Bronchial epithelial cell (primary cell): ENCODE measurements around the gene EIF4G3. TPM values are rescaled to one million over a fixed set of nuclear protein-coding genes. Genes with fewer than 3 reads are reported as not detected.

ENCODE experiments used
- DNase-seq: peaks from one replicate; pipeline ENCODE4 v3.0.0-alpha.2; 2010; ENCODE audit warnings: low read depth
- FAIRE-seq: peaks from 2 replicates; lab custom pipeline; 2011; peaks lifted over from hg19 to GRCh38; lab: Jason Lieb, UNC
- H3K27me3 ChIP-seq: 2 replicates; pipeline ENCODE4 v1.5.1; 2011; ENCODE audit warnings: low read length; ENCODE audit not compliant: control insufficient read depth, insufficient read depth
- H3K36me3 ChIP-seq: 2 replicates; pipeline ENCODE4 v1.5.1; 2011; ENCODE audit warnings: low read length; ENCODE audit not compliant: control insufficient read depth, insufficient read depth
- H3K4me3 ChIP-seq: 2 replicates; pipeline ENCODE4 v1.5.1; 2011; ENCODE audit warnings: mild to moderate bottlenecking, low read depth, low read length, control low read depth
- total RNA-seq: library from RNA; depleted of rRNA; stranded (reverse); fragments of >200 nt; gene quantifications from 2 replicates; pipeline ENCODE4 v1.2.1, GENCODE V29; 2014
- TF ChIP-seq, protein P1 (sequence below): IDR thresholded peaks from 2 replicates; pipeline ENCODE4 v1.5.1; 2011; ENCODE audit warnings: mild to moderate bottlenecking, moderate library complexity, low read length, control low read depth, inconsistent platforms; ENCODE audit not compliant: insufficient read depth, severe bottlenecking

Gene EIF4G3
- total RNA-seq, 1 donor from 2014 or later = 20.5 TPM

DNA sequence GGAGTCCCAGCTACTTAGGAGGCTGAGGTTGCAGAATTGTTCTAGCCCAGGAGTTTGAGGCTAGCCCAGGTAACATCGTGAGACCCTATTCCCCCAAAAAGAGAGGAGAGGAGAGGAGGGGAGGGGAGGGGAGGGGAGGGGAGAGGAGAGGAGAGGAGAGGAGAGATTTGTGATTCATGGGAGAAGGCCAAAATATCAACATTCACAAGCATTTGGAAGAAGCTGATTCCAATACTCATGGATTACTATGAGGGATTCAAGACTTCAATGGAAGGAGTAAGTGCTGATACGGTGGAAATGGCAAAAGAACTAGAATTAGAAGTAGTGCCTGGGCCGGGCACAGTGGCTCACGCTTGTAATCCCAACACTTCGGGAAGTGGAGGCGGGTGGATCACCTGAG, 187.8 kb downstream of the EIF4G3 start:
- TF ChIP-seq, protein P1, sequence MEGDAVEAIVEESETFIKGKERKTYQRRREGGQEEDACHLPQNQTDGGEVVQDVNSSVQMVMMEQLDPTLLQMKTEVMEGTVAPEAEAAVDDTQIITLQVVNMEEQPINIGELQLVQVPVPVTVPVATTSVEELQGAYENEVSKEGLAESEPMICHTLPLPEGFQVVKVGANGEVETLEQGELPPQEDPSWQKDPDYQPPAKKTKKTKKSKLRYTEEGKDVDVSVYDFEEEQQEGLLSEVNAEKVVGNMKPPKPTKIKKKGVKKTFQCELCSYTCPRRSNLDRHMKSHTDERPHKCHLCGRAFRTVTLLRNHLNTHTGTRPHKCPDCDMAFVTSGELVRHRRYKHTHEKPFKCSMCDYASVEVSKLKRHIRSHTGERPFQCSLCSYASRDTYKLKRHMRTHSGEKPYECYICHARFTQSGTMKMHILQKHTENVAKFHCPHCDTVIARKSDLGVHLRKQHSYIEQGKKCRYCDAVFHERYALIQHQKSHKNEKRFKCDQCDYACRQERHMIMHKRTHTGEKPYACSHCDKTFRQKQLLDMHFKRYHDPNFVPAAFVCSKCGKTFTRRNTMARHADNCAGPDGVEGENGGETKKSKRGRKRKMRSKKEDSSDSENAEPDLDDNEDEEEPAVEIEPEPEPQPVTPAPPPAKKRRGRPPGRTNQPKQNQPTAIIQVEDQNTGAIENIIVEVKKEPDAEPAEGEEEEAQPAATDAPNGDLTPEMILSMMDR = no peak
- Histone ChIP-seq H3K36me3 (no peaks in the 10 kb centered on the region), H3K4me3 (no peak overlapping the region), H3K27me3 (no peaks in the 10 kb centered on the region)
- FAIRE-seq = no peak
- no peak for DNase-seq

DNA sequence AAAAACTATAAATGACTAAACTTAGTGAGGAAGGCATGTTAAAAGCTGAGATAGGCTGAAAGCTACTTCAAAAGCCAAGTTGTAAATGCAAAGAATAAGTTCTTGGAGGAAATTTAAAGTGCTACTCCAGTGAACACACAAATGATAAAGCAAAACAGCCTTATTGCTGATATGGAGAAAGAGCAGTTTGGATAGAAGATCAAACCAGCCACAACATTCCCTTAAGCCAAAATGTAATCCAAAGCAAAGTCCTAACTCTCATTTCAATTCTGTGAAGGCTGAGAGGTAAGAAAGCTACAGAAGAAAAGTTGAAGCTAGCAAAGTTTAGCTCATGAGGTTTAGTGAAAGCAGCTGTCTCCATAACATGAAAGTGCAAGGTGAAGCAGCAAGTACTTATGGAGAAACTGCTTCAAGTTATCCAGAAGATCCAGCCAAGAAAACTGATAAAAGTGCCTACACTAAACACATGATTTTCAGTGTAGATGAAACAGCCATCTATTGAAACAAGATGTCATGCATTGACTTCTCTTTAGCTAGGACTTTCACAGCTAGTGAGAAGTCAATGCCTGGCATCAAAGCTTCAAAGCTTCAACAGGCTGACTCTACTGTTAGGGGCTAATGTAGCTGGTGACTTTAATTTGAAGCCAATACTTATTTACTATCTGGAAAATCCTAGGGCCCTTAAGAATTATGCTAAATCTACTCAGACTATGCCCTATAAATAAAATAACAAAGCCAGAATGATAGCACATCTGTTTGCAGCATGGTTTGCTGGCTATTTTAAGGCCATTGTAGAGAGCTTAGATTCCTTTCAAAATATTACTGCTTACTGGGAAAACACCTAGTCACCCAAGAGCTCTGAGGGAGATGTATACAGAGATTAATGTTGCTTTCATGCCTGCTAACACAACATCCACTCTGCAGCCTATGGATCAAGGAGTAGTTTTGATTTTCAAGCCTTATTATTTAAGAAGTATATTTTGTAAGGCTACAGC, 188.6 kb downstream of the EIF4G3 start:
- Histone ChIP-seq H3K27me3 (no peaks in the 10 kb centered on the region), H3K36me3 (no peaks in the 10 kb centered on the region), H3K4me3 (no peak overlapping the region)
- TF ChIP-seq, protein P1 = no peak
- DNase-seq = no peak
- peak; percentile 93 for FAIRE-seq

GRCh38 chr1:20983297-20983889, 193.3 kb downstream of the EIF4G3 start:
- no peak for DNase-seq
- no peaks in the 10 kb centered on the region for H3K36me3 ChIP-seq
- H3K27me3 ChIP-seq = no peaks in the 10 kb centered on the region
- no peak overlapping the region for H3K4me3 ChIP-seq
- no peak for FAIRE-seq
- TF ChIP-seq, protein P1 = no peak

DNA sequence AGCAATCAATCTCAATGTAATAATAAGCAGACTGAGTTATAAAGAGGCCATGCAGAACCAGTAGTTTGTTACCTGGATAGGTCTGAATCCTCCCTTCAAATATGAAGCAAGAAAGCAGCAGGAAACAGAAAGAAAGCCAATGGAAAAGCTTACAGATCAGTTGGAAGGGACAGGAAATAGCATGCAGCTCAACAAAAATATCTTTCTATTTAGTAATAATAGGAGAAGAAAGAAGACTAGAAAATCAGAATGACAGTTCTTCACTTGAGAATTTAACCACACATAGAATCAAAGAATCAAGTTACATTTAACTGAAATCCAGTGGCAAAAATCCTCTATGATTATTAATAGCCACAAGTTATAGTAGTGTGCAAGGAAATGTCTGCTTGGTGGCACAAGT, 194.4 kb downstream of the EIF4G3 start:
- TF ChIP-seq, protein P1 = no peak
- Histone ChIP-seq H3K4me3 (no peak overlapping the region), H3K36me3 (no peaks in the 10 kb centered on the region), H3K27me3 (no peaks in the 10 kb centered on the region)
- FAIRE-seq (no peak), DNase-seq (peak; percentile 31)

GRCh38 chr1:20981915-20982314, 194.8 kb downstream of the EIF4G3 start:
- TF ChIP-seq, protein P1 = peak; percentile 16
- DNase-seq = peak; percentile 33
- no peak for FAIRE-seq
- H3K4me3 ChIP-seq = no peak overlapping the region
- H3K36me3 ChIP-seq = no peaks in the 10 kb centered on the region
- H3K27me3 ChIP-seq = no peaks in the 10 kb centered on the region
